MV-4-11 (cell line): ENCODE measurements around the gene PRRC2C.
"Not testable (repeated sequence)": the region's sequence is repeated elsewhere in the genome, so short reads cannot be mapped to it uniquely, and the experiment has no call there.

Experiments
- DNase-seq: peaks from one replicate; lab custom pipeline; 2025; lab: John Stamatoyannopoulos, UW

Gene PRRC2C

DNA sequence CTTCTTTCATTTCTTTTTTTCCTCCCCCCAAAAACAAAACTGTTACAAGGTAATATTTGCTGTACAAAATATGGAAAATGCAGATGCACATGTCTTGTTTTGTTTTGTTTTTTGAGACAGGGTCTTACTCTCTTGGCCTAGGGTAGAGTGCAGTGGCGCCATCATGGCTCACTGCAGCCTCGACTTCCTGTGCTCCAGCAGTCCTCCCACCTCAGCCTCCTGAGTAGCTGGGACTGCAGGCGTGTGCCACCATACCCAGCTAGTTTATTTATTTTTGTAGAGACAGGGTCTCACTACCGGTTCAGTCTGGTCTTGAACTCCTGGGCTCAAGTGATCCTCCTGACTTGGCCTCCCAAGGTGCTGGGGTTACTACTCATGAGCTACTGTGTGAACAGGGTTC, 15.5 kb downstream of the PRRC2C start:
- no peak for DNase-seq

DNA sequence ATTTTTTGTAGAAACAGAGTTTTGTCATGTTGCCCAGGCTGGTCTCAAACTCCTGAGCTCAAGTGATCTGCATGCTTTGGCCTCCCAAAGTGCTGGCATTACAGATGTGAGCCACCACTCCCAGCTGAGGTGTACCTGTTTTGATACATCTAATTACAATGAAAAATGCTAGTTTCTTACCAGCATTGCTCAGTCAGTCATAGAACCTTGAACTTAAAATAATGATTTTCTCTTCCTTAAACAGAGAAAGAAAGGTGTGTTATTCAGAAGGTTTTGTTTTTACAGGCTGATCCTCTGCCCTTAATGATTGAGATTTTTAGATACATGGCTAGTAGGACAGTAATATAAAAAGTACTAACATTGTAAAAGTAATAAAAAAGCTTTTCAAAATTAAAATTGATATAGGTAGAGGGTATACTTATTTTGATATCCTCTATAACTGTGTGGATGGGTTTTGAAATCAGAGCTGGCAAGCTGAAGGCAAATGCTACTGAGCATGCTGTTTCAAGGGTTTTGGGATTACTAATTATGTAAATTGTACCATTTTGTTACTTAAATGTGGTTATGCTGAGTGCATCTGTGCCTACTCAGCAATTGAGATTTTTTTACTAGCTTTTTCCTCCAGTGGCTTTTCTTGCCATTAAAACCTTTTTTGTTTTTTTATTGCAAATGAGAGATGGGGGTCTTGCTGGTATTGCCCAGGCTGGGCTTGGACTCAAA, 16.1 kb downstream of the PRRC2C start:
- no peak for DNase-seq

GRCh38 chr1:171506525-171507304, 21.4 kb downstream of the PRRC2C start:
- DNase-seq, result no peak

- DNase-seq, result no peak
Observed at GRCh38 chr1:171507435-171507834, 22.1 kb downstream of the PRRC2C start.

DNA sequence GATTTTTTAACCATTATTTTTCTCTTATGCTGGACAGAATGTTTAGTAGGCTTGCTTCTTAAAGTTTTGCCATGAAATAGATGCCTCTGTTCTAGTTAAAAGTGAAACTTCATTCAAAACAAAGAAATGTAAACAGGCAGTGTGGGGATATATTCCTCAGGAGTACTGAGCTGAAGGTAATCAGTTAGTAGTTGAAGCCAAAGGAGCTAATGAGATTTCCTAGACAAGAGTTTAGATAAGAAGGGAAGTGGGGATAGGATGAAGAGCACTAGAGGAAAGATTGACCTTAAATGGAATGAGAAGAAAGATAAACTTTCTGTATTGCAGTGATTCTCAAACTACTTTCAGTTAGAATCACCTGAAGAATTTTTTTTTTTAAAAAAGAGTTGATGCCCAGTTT, 23.9 kb downstream of the PRRC2C start:
- DNase-seq, result no peak

- no peak for DNase-seq
Observed at GRCh38 chr1:171513743-171514142, 28.4 kb downstream of the PRRC2C start.

DNA sequence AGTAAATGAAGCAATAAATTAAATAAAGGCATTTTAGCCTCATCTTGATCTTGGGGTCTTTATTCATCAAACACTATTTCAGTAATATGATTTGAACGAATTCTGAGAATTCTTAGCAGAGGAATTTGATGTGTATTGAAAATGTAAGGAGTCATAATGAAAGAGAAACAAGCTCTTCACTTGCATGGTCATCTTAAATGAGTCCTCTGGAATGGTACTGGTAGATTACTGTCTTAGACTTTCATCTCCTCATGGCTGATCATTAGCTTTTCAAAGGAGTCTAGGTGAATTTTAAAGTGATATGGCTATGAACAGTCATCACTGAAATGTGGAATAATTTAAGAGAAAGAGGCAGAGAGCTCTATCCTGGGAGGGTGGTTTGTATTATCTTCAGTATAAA, 30.0 kb downstream of the PRRC2C start:
- no peak for DNase-seq

- no peak for DNase-seq
Observed at GRCh38 chr1:171515741-171516140, 30.4 kb downstream of the PRRC2C start.

DNA sequence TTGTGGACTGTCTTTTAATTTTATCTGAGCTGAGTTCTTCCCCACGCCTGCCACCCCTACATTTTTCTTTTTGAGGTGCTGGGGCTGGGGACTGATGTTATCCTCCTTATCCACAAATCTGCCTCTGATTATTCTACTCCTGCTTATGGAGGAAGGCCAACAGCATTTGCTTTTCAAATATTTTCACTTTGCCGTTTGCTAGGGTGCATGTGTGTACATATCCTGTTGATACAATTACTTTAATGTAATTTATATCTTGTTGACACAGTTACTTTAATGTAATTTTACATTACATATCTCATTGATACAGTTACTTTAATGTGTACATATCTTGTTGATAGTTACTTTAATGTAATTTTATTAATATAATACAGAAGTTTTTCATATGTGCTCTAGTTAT, 36.2 kb downstream of the PRRC2C start:
- DNase-seq, result no peak

DNA sequence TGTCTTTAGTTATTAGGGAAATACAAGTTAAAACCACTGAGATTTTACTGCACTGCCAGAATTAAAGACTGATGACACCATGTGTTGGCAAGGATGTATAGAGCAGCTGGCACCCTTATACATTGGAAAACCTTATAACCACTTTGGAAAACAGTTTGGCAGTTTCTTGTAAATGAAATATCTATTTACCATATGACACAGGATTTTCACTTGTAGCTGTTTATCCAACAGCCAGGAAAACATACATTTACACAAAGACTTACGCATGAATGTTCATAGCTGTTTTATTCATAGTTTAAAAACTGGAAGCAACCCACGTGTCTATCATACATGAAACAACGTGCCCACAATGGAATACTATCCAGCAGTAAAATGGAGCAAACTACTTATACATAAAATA, 45.3 kb downstream of the PRRC2C start:
- DNase-seq, result no peak

- no peak for DNase-seq
Observed at GRCh38 chr1:171532520-171532919, 47.2 kb downstream of the PRRC2C start.

GRCh38 chr1:171545523-171545922, 60.2 kb downstream of the PRRC2C start:
- no peak for DNase-seq

- no peak for DNase-seq
Observed at GRCh38 chr1:171550050-171550449, 64.7 kb downstream of the PRRC2C start.

DNA sequence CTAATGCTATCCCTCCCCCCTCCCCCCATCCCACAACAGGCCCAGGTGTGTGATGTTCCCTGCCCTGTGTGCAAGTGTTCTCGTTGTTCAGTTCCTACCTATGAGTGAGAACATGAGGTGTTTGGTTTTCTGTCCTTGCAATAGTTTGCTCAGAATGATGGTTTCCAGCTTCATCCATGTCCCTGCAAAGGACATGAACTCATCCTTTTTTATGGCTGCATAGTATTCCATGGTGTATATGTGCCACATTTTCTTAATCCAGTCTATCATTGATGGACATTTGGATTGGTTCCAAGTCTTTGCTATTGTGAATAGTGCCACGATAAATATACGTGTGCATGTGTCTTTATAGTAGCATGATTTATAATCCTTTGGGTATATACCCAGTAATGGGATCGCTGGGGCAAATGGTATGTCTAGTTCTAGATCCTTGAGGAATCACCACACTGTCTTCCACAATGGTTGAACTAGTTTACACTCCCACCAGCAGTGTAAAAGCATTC, 65.3 kb downstream of the PRRC2C start:
- not testable (repeated sequence) for DNase-seq

GRCh38 chr1:171553960-171554359, 68.6 kb downstream of the PRRC2C start:
- DNase-seq, result not testable (repeated sequence)

- DNase-seq, result no peak
Observed at GRCh38 chr1:171563675-171564074, 78.3 kb downstream of the PRRC2C start.

- no peak for DNase-seq
Observed at GRCh38 chr1:171566467-171566866, 81.1 kb downstream of the PRRC2C start.

GRCh38 chr1:171570295-171570694, 85.0 kb downstream of the PRRC2C start:
- DNase-seq, result no peak

DNA sequence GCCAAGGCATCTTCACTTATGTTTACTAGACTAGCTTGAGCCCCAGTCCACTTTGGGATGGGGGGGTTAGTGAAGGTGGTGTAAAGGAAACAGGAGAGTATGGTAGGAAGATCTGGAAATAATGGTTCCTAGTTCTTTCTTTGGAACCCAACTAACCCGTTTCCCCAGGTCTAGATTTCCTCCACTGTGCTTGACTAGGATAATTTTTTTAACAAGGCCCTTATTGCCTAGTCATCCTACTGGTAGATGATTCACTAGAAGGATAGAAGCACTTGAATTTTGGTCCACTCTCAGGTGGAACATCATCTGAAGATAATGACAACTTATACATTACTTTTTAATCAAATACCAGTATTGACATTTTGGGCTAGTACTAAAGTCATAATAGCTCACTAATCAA, 90.8 kb downstream of the PRRC2C start:
- no peak for DNase-seq

GRCh38 chr1:171581226-171581625, 95.9 kb downstream of the PRRC2C start:
- no peak for DNase-seq

DNA sequence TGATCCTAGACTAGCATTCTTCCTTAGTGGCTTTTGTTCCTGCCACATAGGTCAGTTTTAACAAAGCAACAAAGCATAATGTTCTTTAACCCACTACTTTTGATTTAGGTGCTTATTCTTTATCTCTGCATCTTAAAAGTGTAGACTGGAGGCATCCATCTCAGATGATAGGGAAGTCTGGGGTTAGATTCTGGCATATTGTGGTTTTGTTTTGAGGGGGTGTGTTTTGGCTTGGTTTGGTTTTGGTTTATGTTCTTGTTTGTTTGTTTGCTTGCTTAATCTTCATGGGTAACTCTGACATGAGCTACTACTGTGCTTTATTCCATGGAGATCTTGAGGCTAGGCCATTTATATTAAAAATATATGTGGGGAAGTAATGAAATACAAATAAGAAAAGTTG, 96.4 kb downstream of the PRRC2C start:
- no peak for DNase-seq

- DNase-seq, result no peak
Observed at GRCh38 chr1:171582589-171582988, 97.3 kb downstream of the PRRC2C start.

DNA sequence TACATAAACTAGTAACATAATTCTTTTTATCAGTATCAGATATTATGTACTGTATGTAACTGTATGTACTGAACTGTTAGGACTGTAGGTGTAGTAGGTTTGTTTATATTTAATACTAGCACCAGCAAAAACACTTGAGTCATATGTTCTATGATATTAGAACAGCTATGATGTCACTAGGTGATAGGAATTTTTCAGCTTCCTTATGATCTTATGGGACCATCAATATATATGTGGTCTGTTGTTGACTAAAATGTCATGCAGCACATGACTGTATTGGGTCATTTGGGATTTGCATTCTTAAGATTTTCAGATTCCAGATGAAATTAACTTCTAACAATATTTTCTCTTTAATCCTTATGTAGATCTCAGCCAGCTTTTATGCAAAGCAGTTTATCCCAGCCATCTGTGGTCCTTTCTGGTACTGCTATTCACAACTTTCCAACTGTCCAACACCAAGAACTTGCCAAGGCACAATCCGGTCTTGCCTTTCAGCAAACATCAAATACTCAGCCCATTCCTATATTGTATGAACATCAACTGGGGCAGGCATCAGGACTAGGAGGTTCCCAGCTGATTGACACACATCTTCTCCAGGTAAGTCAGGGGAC, 98.4 kb downstream of the PRRC2C start:
- DNase-seq, result no peak
